Neural progenitor cell (in vitro differentiated cells): ENCODE data around the gene VWA5A.

ENCODE experiments used
- EZH2 ChIP-seq: fragments of 200-600 bp; sonication (generic); IDR thresholded peaks from 2 replicates; pipeline ENCODE4 v1.6.1; 2017; ENCODE audit warnings: antibody characterized with exemption, mild to moderate bottlenecking, moderate library complexity
- TF ChIP-seq, protein P1 (sequence below): fragments of 200-600 bp; sonication (generic); IDR thresholded peaks from 2 replicates; pipeline ENCODE4 v1.5.1; 2017; ENCODE audit warnings: antibody characterized with exemption, mild to moderate bottlenecking

DNA sequence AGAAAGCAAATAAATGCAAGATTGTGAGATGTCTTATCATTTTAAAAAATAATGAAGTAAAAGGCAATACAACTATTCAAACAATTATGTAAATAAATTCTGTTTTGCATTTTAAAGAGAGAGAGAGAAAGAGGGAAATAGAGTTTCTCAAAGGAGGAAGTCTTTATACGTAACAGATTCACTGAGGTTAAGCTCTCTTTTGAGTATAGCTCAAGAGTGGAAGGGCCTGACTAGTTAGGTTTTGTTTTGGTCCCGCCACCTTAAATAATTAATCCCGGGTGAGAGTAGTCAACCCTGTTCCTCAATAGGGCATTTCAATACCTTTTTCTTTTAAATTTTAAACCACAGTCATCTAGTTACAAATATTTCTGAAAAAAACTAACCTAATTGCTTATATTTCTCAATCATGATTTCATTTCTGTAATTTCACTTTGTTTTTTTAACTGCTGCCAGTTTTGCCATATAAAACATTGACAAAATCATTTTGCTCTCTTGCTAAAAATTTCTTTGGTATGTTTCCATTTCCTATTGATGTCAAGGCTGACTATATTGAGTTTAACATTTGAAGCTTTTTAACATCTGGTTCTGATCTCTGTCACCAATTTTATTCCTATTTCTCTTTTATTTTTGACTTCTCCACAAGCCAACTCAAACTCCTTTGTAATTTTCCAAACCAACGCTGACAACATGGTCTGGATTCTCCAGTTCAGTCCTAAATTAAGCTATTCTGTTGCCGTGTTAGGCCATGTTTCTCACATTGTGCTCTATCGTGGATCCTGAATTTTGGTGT, 78.2 kb downstream of the VWA5A start:
- TF ChIP-seq, protein P1, sequence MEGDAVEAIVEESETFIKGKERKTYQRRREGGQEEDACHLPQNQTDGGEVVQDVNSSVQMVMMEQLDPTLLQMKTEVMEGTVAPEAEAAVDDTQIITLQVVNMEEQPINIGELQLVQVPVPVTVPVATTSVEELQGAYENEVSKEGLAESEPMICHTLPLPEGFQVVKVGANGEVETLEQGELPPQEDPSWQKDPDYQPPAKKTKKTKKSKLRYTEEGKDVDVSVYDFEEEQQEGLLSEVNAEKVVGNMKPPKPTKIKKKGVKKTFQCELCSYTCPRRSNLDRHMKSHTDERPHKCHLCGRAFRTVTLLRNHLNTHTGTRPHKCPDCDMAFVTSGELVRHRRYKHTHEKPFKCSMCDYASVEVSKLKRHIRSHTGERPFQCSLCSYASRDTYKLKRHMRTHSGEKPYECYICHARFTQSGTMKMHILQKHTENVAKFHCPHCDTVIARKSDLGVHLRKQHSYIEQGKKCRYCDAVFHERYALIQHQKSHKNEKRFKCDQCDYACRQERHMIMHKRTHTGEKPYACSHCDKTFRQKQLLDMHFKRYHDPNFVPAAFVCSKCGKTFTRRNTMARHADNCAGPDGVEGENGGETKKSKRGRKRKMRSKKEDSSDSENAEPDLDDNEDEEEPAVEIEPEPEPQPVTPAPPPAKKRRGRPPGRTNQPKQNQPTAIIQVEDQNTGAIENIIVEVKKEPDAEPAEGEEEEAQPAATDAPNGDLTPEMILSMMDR: no peak
- no peak for TF ChIP-seq EZH2
